HepG2 (cell line): ENCODE data around the gene SEC61A2. TPM values are rescaled to one million over a fixed set of nuclear protein-coding genes. Genes with fewer than 3 reads are reported as not detected.

ENCODE experiments used
- ESRRA ChIP-seq: sonication (generic); formaldehyde crosslinking; IDR thresholded peaks from 2 replicates; pipeline ENCODE4 v1.5.1; 2020; ENCODE audit warnings: mild to moderate bottlenecking, low read depth, missing genetic modification reagents
- HMGXB4 ChIP-seq, 2 experiments: sonication (generic) in 1 of 2; formaldehyde crosslinking in 1 of 2; IDR thresholded peaks; 2 replicates each; pipeline versions ENCODE4 v1.4.0 to v1.6.1; 2018 to 2020; ENCODE audit warnings: missing genetic modification reagents in 2 of 2, borderline replicate concordance in 1 of 2, low read depth in 1 of 2, mild to moderate bottlenecking in 1 of 2, missing biosample characterization in 1 of 2
- IRF9 ChIP-seq: sonication (generic); formaldehyde crosslinking; IDR thresholded peaks from 2 replicates; pipeline ENCODE4 v1.8.0; 2022; ENCODE audit warnings: missing genetic modification reagents, mild to moderate bottlenecking, borderline replicate concordance
- KDM1A ChIP-seq: IDR thresholded peaks from 2 replicates; pipeline ENCODE4 v1.6.1; 2016; ENCODE audit warnings: missing compliant biosample characterization
- KDM2A ChIP-seq: sonication (generic); formaldehyde crosslinking; IDR thresholded peaks from 2 replicates; pipeline ENCODE4 v1.4.0; 2020; ENCODE audit warnings: low read depth, missing genetic modification reagents, borderline replicate concordance
- RELA ChIP-seq: sonication (generic); formaldehyde crosslinking; IDR thresholded peaks from 2 replicates; pipeline ENCODE4 v1.4.0; 2020; ENCODE audit warnings: missing genetic modification reagents
- SAP130 ChIP-seq: IDR thresholded peaks from 2 replicates; pipeline ENCODE4 v1.6.1; 2016; ENCODE audit warnings: low read depth
- STAG1 ChIP-seq: sonication (generic); formaldehyde crosslinking; IDR thresholded peaks from 2 replicates; pipeline ENCODE4 v1.4.0; 2020; ENCODE audit warnings: missing genetic modification reagents
- TAF1 ChIP-seq: sonication (generic); formaldehyde crosslinking; IDR thresholded peaks from 2 replicates; pipeline ENCODE4 v1.4.0; 2020; ENCODE audit warnings: missing genetic modification reagents
- ZFX ChIP-seq: sonication (generic); formaldehyde crosslinking; IDR thresholded peaks from 2 replicates; pipeline ENCODE4 v1.4.0; 2020; ENCODE audit warnings: mild to moderate bottlenecking, low read depth, missing genetic modification reagents, moderate library complexity
- ZNF607 ChIP-seq: sonication (generic); formaldehyde crosslinking; IDR thresholded peaks from 2 replicates; pipeline ENCODE4 v1.5.1; 2020; ENCODE audit warnings: missing genetic modification reagents, mild to moderate bottlenecking, borderline replicate concordance
- ZNF670 ChIP-seq: sonication (generic); formaldehyde crosslinking; IDR thresholded peaks from 2 replicates; pipeline ENCODE4 v1.8.0; 2022; ENCODE audit warnings: mild to moderate bottlenecking, missing genetic modification reagents, borderline replicate concordance
- ZNF678 ChIP-seq: sonication (generic); formaldehyde crosslinking; IDR thresholded peaks from 2 replicates; pipeline ENCODE4 v1.4.0; 2020; ENCODE audit warnings: mild to moderate bottlenecking, missing genetic modification reagents
- polyA plus RNA-seq, 8 experiments: library from polyadenylated mRNA; depleted of rRNA in 3 of 8; stranded (reverse) in 7 of 8; unstranded in 1 of 8; fragments of >200 nt; fragmentation: Illumina TruSeq in 4 of 8; extraction: Trizol in 4 of 8; gene quantifications; 2 replicates each; pipeline versions ENCODE4 v1.2.1 to v1.2.3, GENCODE V29; 2011 to 2016; ENCODE audit warnings: low read depth in 4 of 8, missing spikeins in 1 of 8, mixed read lengths in 1 of 8; ENCODE audit not compliant: insufficient read depth in 1 of 8
- total RNA-seq, 5 experiments: library from RNA; depleted of rRNA; stranded (reverse); fragments of >200 nt; fragmentation: Illumina TruSeq; extraction: Trizol; gene quantifications; 2 replicates each; pipeline ENCODE4 v1.2.3, GENCODE V29; 2016; ENCODE audit warnings: low read depth in 1 of 5
- TF ChIP-seq, protein P1 (sequence below): sonication (generic); formaldehyde crosslinking; IDR thresholded peaks from 2 replicates; pipeline ENCODE4 v1.5.0; 2020; ENCODE audit warnings: mild to moderate bottlenecking, missing genetic modification reagents
- TF ChIP-seq, protein P2 (sequence below): sonication (generic); formaldehyde crosslinking; IDR thresholded peaks from 2 replicates; pipeline ENCODE4 v1.5.0; 2020; ENCODE audit warnings: mild to moderate bottlenecking, missing genetic modification reagents
- TF ChIP-seq, protein P3 (sequence below): sonication (generic); formaldehyde crosslinking; IDR thresholded peaks from 2 replicates; pipeline ENCODE4 v1.4.0; 2020; ENCODE audit warnings: missing genetic modification reagents, borderline replicate concordance
- TF ChIP-seq, protein P4 (sequence below): sonication (generic); formaldehyde crosslinking; IDR thresholded peaks from 2 replicates; pipeline ENCODE4 v1.4.0; 2020; ENCODE audit warnings: missing genetic modification reagents

SEC61A2 gene
- total and polyA plus RNA-seq, 2 of the 13 experiments (the other 11 are each of a cell fraction or from before 2014, with no cell fraction given) = 5.5 to 7.4 TPM

DNA sequence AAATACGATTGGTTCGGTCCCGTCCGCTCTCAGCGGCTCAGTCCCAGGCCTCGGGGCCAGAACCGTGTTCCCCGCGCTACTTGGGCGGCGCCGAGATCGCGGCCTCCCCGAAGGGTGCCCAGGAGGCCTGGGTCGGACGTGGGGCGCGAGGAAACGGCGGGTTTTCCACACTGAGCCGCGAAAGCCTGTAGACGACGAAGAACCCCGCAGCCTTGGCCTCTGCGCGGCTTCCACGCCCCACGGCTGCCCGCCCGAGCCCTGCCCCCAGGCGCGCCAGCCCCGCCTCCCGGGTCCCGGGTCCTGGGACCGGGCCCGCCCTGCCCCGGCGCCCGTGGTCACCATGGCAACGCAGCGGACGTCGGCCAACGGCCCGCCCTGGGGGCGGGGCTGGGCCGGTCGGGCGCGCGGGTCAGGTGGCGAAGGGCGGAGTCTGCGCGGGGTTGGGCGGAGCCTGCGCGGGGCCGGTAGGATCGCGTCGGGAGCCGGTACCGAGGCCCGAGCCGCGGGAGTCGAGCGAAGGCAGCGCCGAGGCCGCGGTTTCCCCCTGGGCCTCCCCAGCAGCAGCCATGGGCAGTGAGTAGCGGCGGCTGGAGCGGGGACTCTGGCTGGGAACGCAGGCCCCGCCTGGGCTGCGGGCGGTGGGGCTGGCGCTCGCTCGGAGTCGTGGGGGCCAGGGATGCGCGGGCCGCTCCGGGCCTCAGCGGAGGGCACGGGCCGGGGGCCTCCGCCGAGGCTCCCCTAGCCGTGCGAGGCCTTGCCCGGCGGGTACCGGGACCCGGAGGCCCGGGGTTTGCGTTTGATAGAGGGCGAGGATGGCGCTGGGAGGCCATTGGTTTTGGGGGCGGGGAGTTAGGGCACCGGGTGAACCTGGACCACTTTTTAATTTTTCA lies at the start of gene SEC61A2 (continued):
- peak; percentile 45; the same call in 1 of the 2 replicates for TF ChIP-seq TAF1 (CRISPR knock-in tag)
- no peak for TF ChIP-seq ZNF678 (CRISPR knock-in tag)
- 0 out of 2 replicates have a peak, but pooled peaks have one; percentile 21 for TF ChIP-seq IRF9
- 0 out of 2 replicates have a peak, but pooled peaks have one; percentile 57 for TF ChIP-seq ZNF670 (CRISPR knock-in tag)
- TF ChIP-seq, protein P1, sequence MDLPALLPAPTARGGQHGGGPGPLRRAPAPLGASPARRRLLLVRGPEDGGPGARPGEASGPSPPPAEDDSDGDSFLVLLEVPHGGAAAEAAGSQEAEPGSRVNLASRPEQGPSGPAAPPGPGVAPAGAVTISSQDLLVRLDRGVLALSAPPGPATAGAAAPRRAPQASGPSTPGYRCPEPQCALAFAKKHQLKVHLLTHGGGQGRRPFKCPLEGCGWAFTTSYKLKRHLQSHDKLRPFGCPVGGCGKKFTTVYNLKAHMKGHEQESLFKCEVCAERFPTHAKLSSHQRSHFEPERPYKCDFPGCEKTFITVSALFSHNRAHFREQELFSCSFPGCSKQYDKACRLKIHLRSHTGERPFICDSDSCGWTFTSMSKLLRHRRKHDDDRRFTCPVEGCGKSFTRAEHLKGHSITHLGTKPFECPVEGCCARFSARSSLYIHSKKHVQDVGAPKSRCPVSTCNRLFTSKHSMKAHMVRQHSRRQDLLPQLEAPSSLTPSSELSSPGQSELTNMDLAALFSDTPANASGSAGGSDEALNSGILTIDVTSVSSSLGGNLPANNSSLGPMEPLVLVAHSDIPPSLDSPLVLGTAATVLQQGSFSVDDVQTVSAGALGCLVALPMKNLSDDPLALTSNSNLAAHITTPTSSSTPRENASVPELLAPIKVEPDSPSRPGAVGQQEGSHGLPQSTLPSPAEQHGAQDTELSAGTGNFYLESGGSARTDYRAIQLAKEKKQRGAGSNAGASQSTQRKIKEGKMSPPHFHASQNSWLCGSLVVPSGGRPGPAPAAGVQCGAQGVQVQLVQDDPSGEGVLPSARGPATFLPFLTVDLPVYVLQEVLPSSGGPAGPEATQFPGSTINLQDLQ = no peak
- TF ChIP-seq STAG1 (CRISPR knock-in tag) = 0 out of 2 replicates have a peak, but pooled peaks have one; percentile 7
- TF ChIP-seq, protein P2, sequence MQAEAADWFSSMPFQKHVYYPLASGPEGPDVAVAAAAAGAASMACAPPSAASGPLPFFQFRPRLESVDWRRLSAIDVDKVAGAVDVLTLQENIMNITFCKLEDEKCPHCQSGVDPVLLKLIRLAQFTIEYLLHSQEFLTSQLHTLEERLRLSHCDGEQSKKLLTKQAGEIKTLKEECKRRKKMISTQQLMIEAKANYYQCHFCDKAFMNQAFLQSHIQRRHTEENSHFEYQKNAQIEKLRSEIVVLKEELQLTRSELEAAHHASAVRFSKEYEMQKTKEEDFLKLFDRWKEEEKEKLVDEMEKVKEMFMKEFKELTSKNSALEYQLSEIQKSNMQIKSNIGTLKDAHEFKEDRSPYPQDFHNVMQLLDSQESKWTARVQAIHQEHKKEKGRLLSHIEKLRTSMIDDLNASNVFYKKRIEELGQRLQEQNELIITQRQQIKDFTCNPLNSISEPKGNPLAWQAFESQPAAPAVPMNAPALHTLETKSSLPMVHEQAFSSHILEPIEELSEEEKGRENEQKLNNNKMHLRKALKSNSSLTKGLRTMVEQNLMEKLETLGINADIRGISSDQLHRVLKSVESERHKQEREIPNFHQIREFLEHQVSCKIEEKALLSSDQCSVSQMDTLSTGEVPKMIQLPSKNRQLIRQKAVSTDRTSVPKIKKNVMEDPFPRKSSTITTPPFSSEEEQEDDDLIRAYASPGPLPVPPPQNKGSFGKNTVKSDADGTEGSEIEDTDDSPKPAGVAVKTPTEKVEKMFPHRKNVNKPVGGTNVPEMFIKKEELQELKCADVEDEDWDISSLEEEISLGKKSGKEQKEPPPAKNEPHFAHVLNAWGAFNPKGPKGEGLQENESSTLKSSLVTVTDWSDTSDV = no peak
- TF ChIP-seq KDM2A = peak; percentile 50; the same call in 1 of the 2 replicates
- 0 out of 2 replicates have a peak, but pooled peaks have one; percentile 12 for TF ChIP-seq RELA (CRISPR knock-in tag)
- TF ChIP-seq, protein P3, sequence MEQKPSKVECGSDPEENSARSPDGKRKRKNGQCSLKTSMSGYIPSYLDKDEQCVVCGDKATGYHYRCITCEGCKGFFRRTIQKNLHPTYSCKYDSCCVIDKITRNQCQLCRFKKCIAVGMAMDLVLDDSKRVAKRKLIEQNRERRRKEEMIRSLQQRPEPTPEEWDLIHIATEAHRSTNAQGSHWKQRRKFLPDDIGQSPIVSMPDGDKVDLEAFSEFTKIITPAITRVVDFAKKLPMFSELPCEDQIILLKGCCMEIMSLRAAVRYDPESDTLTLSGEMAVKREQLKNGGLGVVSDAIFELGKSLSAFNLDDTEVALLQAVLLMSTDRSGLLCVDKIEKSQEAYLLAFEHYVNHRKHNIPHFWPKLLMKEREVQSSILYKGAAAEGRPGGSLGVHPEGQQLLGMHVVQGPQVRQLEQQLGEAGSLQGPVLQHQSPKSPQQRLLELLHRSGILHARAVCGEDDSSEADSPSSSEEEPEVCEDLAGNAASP (CRISPR knock-in tag) = 0 out of 2 replicates have a peak, but pooled peaks have one; percentile 9
- peak; percentile 37; the same call in 1 of the 2 replicates for TF ChIP-seq ESRRA
- peak; percentile 80 for TF ChIP-seq SAP130
- peak; percentile 92 for TF ChIP-seq ZFX (CRISPR knock-in tag)
- TF ChIP-seq, protein P4, sequence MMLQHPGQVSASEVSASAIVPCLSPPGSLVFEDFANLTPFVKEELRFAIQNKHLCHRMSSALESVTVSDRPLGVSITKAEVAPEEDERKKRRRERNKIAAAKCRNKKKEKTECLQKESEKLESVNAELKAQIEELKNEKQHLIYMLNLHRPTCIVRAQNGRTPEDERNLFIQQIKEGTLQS = 0 out of 2 replicates have a peak, but pooled peaks have one; percentile 10
- no peak for TF ChIP-seq ZNF607 (CRISPR knock-in tag)
- TF ChIP-seq HMGXB4 (CRISPR knock-in tag; IDR thresholded peaks at IDR 0.05; ENCODE audit: borderline replicate concordance in 1 of 2, low read depth in 1 of 2) = peak; percentile 16 to 79; a peak in 2 of 4 replicates
- TF ChIP-seq KDM1A (CRISPR knock-in tag) = no peak
- TF ChIP-seq, all 625 proteins: peak for 132
